Adrenal gland (tissue), 5 donors: ENCODE results near the gene NCKAP5.

ENCODE experiments used
- POLR2A ChIP-seq, 2 donors: fragments of 450-650 bp; IDR thresholded peaks; one replicate each; pipeline ENCODE4 v1.6.1; 2017; ENCODE audit warnings: antibody characterized with exemption in 2 of 2, mild to moderate bottlenecking in 2 of 2, moderate library complexity in 1 of 2
- TF ChIP-seq, protein P1 (sequence below), 6 experiments: fragments of 450-650 bp in 4 of 6; fragments of 200-600 bp in 2 of 6; sonication (generic) in 1 of 6; IDR thresholded peaks; 1 replicate in 5 of 6; 2 replicates in 1 of 6; pipeline versions ENCODE4 v1.5.1 to v1.8.0; 2016 to 2021; ENCODE audit warnings: antibody characterized with exemption in 6 of 6, mild to moderate bottlenecking in 2 of 6, moderate library complexity in 1 of 6
- donor health status: DM: no; HTN: no; CAD: no.

GRCh38 chr2:132815516-132815915 is 752.7 kb downstream of the NCKAP5 start:
- TF ChIP-seq, protein P1, sequence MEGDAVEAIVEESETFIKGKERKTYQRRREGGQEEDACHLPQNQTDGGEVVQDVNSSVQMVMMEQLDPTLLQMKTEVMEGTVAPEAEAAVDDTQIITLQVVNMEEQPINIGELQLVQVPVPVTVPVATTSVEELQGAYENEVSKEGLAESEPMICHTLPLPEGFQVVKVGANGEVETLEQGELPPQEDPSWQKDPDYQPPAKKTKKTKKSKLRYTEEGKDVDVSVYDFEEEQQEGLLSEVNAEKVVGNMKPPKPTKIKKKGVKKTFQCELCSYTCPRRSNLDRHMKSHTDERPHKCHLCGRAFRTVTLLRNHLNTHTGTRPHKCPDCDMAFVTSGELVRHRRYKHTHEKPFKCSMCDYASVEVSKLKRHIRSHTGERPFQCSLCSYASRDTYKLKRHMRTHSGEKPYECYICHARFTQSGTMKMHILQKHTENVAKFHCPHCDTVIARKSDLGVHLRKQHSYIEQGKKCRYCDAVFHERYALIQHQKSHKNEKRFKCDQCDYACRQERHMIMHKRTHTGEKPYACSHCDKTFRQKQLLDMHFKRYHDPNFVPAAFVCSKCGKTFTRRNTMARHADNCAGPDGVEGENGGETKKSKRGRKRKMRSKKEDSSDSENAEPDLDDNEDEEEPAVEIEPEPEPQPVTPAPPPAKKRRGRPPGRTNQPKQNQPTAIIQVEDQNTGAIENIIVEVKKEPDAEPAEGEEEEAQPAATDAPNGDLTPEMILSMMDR (IDR thresholded peaks at IDR 0.05), result no peak
- TF ChIP-seq POLR2A (IDR thresholded peaks at IDR 0.05), result no peak
